Activated naive CD4-positive, alpha-beta T cell treated with anti-CD3 and anti-CD28 coated beads, Interleukin-2, amount 50 U/mL, for 16 hours (primary cell): ENCODE data around the gene NID1.

Experiments used
- DNase-seq: peaks from one replicate; pipeline ENCODE4 v3.0.0-alpha.2; 2020

The NID1 gene

GRCh38 chr1:236065509-236066005 lies 667 bp upstream of the NID1 start:
- DNase-seq = no peak

- DNase-seq = peak; percentile 17
Measured at GRCh38 chr1:236063919-236064673, 794 bp downstream of the NID1 start.

- no peak for DNase-seq
Measured at GRCh38 chr1:236063551-236063918, 1.4 kb downstream of the NID1 start.

DNA sequence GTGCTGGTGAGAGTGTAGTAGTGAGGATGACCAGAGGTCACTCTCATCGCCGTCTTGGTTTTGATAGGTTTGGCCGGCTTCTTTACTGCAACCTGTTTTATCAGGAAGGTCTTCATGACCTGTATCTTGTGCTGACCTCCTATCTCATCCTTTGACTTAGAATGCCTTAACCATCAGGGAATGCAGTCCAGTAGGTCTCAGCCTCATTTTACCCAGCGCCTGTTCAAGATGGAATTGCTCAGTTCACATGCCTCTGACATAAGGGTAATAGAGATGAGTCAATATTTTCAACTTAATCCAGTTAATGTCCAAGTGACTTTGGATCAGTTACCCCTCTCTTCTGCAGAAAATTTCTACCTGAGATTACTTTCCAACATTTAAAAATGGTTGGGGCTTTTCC lies 4.6 kb downstream of the NID1 start:
- no peak for DNase-seq

DNA sequence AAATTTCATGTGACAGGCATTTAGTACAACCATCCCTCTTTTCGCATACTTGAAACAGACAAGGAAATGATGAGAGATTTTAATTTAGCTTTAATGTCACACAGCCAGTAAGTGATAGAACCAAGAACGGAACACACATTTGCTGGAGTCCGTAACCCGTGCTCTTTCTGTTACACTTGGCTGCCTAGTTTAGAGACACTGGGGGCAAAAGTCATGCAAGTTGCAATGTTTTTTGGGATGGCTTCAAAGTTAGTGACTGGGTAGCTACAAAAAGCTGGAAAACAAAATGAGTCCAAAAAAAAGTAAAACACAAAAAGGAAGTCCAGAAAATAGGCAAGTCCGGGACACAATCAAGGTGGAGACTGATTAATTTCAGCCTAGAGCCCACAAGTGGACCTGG lies 5.9 kb downstream of the NID1 start:
- no peak for DNase-seq

DNA sequence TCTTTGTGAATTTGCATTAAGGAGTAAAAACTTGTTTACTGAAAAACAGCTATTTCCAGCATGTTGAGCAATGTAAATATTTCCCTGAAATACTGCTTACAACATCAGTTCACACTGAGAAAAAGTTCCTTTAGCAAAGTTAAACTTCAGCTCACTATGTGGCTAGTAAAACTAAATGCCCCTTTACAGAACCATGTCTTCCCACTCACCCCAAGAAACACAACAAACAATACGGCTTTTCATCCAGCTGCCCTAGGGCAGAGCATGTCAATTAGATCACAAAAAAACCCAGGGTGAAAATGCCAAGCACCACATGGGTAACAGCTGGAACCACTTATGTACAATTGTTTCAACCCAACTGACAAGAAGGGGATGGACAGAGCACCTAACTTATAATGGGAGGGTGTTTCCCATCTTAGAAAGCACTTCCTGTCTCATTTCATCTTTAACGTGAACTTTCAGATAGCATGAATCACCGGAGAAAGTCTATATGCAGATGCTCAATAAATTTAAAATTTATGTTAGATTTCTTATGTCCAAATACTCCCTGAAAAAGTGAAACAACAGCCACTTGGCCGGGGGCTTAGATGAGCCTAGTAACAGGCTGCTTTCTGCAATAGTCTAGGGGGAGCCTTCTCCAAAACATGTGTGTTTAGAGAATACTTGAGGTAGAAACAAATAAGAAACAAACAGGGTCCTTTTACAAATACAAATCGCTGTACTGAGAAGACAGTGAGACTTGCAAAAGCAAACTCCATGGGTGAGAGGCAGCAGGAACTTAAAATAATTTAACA lies 6.6 kb downstream of the NID1 start:
- DNase-seq = no peak

DNA sequence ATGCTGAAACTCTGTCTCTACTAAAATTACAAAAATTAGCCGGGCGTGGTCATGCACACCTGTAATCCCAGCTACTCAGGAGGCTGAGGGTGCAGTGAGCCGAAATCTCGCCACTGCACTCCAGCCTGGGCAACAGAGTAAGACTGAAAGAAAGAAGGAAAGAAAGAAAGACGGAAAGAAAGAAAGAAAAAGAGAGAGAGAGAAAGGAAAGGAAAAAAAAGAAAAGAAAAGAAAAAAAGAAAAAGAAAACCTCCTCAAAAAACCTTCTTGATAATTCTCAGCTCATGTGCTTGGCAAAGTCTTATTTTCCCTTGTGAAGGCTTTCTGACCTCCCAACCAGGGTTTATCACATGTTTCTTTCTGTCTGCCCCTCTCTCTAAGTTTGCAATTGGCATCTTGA lies 7.3 kb downstream of the NID1 start:
- DNase-seq = no peak

GRCh38 chr1:236052232-236052993 lies 12.5 kb downstream of the NID1 start:
- no peak for DNase-seq

- no peak for DNase-seq
Measured at GRCh38 chr1:236051242-236051791, 13.6 kb downstream of the NID1 start.

DNA sequence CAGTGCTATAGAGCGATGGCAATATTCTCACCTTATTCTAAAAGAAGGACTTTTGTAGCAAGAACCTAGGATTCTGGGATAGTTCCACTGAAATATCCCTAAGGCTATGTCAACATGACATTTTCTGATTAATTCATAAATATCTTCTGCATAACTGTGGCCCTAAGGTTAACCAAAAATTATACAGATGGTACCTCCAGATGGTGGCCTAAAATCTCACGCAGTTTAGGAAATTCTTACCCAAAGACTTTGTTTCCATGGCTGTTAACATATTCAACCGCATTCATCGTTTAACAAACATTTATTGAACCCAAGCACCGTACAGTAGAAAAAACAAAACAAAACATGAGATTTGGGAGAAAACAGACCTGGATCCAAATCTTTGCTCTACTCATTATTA lies 19.1 kb downstream of the NID1 start:
- no peak for DNase-seq

- DNase-seq = no peak
Measured at GRCh38 chr1:236044341-236044740, 20.5 kb downstream of the NID1 start.

- no peak for DNase-seq
Measured at GRCh38 chr1:236041631-236042618, 23.0 kb downstream of the NID1 start.

DNA sequence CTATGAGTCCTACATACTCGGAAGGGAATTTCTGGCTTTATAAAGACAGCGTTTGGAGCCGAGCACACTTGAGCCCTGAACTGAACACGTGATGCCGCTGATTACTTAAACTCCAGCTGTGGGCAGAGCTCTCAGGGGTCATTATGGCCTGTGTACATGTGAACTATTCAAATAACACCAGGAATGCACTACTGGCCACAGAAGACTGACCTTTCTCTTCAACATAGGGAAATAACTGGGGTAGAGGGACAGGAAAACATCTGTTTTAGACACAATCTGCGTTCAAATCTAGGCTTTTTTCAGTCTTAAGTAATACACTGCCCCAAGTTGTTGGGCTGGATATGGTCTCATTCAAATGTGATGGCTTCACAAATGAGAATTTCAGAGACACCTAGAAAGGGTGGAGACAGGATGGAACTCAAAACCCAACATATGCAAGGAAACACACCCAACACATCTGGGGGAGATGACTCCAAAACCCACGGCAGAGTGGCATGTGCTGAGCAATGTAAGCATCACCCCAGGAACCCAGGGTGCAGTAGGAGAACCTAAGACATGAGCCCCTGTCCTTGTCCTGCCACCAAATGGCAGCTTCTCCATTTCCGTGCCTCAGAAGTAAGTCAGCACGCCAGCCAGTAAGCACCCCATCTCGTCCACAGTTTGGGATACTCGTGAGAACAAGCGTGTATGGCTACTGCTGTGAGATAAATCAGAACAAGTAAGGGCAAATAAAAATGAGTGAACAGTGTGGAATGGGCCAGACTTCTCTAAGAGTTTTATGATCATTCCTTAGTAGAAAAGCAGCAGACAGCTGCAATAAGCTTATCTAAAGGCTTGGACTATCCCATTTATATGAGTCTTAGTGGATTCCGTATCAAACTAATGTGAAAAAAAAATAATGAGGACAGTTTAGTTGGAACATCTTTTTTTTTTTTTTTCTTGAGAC lies 24.9 kb downstream of the NID1 start:
- no peak for DNase-seq

GRCh38 chr1:236038034-236038433 lies 26.9 kb downstream of the NID1 start:
- DNase-seq = no peak

- DNase-seq = no peak
Measured at GRCh38 chr1:236035681-236036101, 29.2 kb downstream of the NID1 start.

DNA sequence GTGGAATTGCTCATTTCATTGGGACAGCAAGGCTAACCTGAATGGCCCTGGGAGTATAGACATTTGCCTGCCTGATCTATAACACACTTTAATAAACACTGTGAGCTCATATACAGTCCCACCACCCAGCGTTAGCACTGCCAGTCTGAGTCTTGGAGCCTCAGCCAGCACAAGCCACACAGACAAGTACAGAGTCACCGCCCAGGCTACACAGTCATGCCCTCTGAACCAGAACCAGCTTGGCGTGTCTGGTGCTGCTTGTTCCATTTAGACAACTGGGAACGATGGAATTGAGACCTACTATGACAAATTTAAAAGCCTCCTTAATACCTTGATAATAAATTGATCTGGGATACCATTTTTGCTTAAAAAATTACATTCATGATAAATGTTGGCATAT lies 31.6 kb downstream of the NID1 start:
- no peak for DNase-seq

- DNase-seq = no peak
Measured at GRCh38 chr1:236030534-236030933, 34.4 kb downstream of the NID1 start.

- DNase-seq = no peak
Measured at GRCh38 chr1:236029428-236029940, 35.4 kb downstream of the NID1 start.

DNA sequence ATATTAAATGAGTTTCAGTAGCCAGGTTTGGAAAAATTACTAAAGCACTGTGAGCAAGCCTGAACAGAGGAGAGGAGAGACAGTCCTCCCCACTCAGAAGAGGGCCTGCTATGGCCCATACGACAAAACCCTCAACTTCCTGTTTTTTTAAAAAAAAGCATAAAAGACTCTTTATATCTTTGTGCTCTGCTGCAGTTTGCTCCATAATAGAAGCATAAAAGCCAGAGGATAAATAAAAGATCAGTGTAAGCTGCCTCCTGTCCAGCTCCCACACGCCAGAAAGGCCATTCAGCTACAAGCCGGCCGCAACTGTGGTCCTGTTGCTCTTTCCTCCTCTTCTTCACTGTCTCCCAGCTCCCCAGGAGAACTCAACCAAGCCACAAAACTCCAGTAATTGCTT lies 37.8 kb downstream of the NID1 start:
- no peak for DNase-seq

DNA sequence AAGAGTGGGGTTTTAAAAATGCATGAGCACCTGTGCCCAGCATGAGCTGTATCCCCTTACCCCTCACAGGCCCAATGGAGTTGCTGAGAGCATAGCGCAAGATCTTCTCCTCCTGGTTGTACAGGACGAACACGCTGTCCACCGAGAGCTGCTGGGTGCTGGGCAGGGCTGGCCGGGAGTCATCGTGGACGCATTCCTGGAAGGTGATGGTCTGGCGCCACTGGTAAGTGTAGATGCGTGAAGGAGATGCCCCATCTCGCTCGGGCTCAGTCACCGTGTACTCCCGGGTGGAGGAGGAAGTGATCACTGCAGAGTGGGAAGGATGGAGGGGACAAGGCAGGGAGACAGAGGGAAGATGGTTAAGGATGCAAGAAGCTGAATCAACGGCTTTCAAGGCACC lies 39.1 kb downstream of the NID1 start:
- no peak for DNase-seq

GRCh38 chr1:236024641-236025040 lies 40.2 kb downstream of the NID1 start:
- no peak for DNase-seq
